TTC549 (cell line): Measurements from ENCODE around the gene PAX4.

Experiments used
- FAIRE-seq: peaks from 2 replicates; lab custom pipeline; 2012; peaks lifted over from hg19 to GRCh38; lab: Jason Lieb, UNC

Gene PAX4

GRCh38 chr7:127628445-127628844 is 10.5 kb upstream of the PAX4 start:
- no peak for FAIRE-seq

- FAIRE-seq, result no peak
Measured at GRCh38 chr7:127625331-127625730, 7.4 kb upstream of the PAX4 start.

- FAIRE-seq, result no peak
Measured at GRCh38 chr7:127620406-127621233, 2.7 kb upstream of the PAX4 start.

- no peak for FAIRE-seq
Measured at GRCh38 chr7:127619681-127620405, 1.9 kb upstream of the PAX4 start.

GRCh38 chr7:127618775-127619174 is 833 bp upstream of the PAX4 start:
- no peak for FAIRE-seq

- no peak for FAIRE-seq
Measured at GRCh38 chr7:127616724-127617123, 1.2 kb downstream of the PAX4 start.

- no peak for FAIRE-seq
Measured at GRCh38 chr7:127612263-127612662, 5.7 kb downstream of the PAX4 start.

GRCh38 chr7:127609297-127609696 is 8.6 kb downstream of the PAX4 start:
- FAIRE-seq, result no peak

GRCh38 chr7:127608446-127608845 is 9.5 kb downstream of the PAX4 start:
- FAIRE-seq, result no peak

GRCh38 chr7:127600885-127601284 is 17.1 kb downstream of the PAX4 start:
- no peak for FAIRE-seq

- no peak for FAIRE-seq
Measured at GRCh38 chr7:127598318-127598717, 19.6 kb downstream of the PAX4 start.

- FAIRE-seq, result no peak
Measured at GRCh38 chr7:127595737-127596136, 22.2 kb downstream of the PAX4 start.

GRCh38 chr7:127594490-127594889 is 23.5 kb downstream of the PAX4 start:
- FAIRE-seq, result no peak

- no peak for FAIRE-seq
Measured at GRCh38 chr7:127592550-127592949, 25.4 kb downstream of the PAX4 start.

- no peak for FAIRE-seq
Measured at GRCh38 chr7:127591591-127591990, 26.4 kb downstream of the PAX4 start.

- no peak for FAIRE-seq
Measured at GRCh38 chr7:127591189-127591588, 26.8 kb downstream of the PAX4 start.

GRCh38 chr7:127589896-127590295 is 28.0 kb downstream of the PAX4 start:
- no peak for FAIRE-seq

GRCh38 chr7:127588697-127589482 is 29.1 kb downstream of the PAX4 start:
- no peak for FAIRE-seq

- no peak for FAIRE-seq
Measured at GRCh38 chr7:127588019-127588696, 29.8 kb downstream of the PAX4 start, which contains the start of gene ARF5. Gene ARF5, plus strand, starts transcription at chr7:127588411. Its CDS starts 88 bp downstream, at chr7:127588499.

- FAIRE-seq, result no peak
Measured at GRCh38 chr7:127587663-127588018, 30.3 kb downstream of the PAX4 start.

GRCh38 chr7:127586346-127586745 is 31.6 kb downstream of the PAX4 start:
- no peak for FAIRE-seq
